Measurements from ENCODE around the gene OR52E5. TPM values are rescaled to one million over a fixed set of nuclear protein-coding genes. Genes with fewer than 3 reads are reported as not detected.

The OR52E5 gene
- total RNA-seq, 1 experiment from 2014 or later, result not detected

GRCh38 chr11:5878564-5878963 is 14.4 kb upstream of the OR52E5 start:
- intact Hi-C loops (cut with micrococcal nuclease; ENCODE audit: unreplicated experiment), result no loop called here
- TF ChIP-seq CTCF (conservative IDR thresholded peaks at IDR 0.05; ENCODE audit: low read depth, low read length) (no peak), EZH2 (IDR thresholded peaks at IDR 0.05; ENCODE audit: borderline replicate concordance, low read depth, low read length, poor library complexity, severe bottlenecking) (no peak)
- POLR2A ChIA-PET (ENCODE audit: low non-redundant PET), result no interaction called here
- no TSS peak for BruUV-seq (replicated peaks)
- Histone ChIP-seq H3K4me3 (ENCODE audit: low read depth, low read length, poor library complexity, severe bottlenecking) (no peak overlapping the region), H3K4me1 (ENCODE audit: insufficient read depth, low read length, poor library complexity, severe bottlenecking) (no peaks in the 10 kb centered on the region), H3K27ac (ENCODE audit: low read depth, low read length, poor library complexity, severe bottlenecking) (no peak overlapping the region), H3K36me3 (ENCODE audit: insufficient read depth, low read length, poor library complexity, severe bottlenecking) (no peaks in the 10 kb centered on the region), H3K27me3 (replicated peaks; ENCODE audit: insufficient read depth, low read depth, low read length, poor library complexity) (no peaks in the 10 kb centered on the region), H3K9me3 (ENCODE audit: low read depth, low read length, poor library complexity, severe bottlenecking) (no peaks in the 10 kb centered on the region)
- CTCF ChIA-PET, result interaction anchor here (0.6 kb wide), 1 partner anchor 485 kb away, joined by 3 read pairs; no protein-coding TSS in a partner anchor
- no peak for DNase-seq (ENCODE audit: low spot score)

GRCh38 chr11:5880329-5880728 is 12.7 kb upstream of the OR52E5 start, which contains the start of gene OR52E4:
TSS of gene OR52E4 (plus strand) at chr11:5880629. CDS start at chr11:5884293, 3,664 bp downstream.
- no peaks in the 10 kb centered on the region for H3K36me3 ChIP-seq (ENCODE audit: insufficient read depth, low read length, poor library complexity, severe bottlenecking)
- DNase-seq (ENCODE audit: low spot score), result no peak
- H3K27ac ChIP-seq (ENCODE audit: low read depth, low read length, poor library complexity, severe bottlenecking), result no peak within 1 kb of the TSS
- H3K4me1 ChIP-seq (ENCODE audit: insufficient read depth, low read length, poor library complexity, severe bottlenecking), result no peaks in the 10 kb centered on the region
- ChIA-PET CTCF (no interaction called here), POLR2A (ENCODE audit: low non-redundant PET) (no interaction called here)
- TF ChIP-seq CTCF (conservative IDR thresholded peaks at IDR 0.05; ENCODE audit: low read depth, low read length) (no peak), EZH2 (IDR thresholded peaks at IDR 0.05; ENCODE audit: borderline replicate concordance, low read depth, low read length, poor library complexity, severe bottlenecking) (no peak)
- intact Hi-C loops (cut with micrococcal nuclease; ENCODE audit: unreplicated experiment), result loop anchor here (10.0 kb wide), 1 partner anchor 756 kb away; no protein-coding TSS in a partner anchor
- H3K4me3 ChIP-seq (ENCODE audit: low read depth, low read length, poor library complexity, severe bottlenecking), result no peak within 1 kb of the TSS
- BruUV-seq (replicated peaks), result no TSS peak
- no peaks in the 10 kb centered on the region for H3K27me3 ChIP-seq (replicated peaks; ENCODE audit: insufficient read depth, low read depth, low read length, poor library complexity)
- no peaks in the 10 kb centered on the region for H3K9me3 ChIP-seq (ENCODE audit: low read depth, low read length, poor library complexity, severe bottlenecking)

GRCh38 chr11:5881756-5882155 is 11.3 kb upstream of the OR52E5 start:
- no TSS peak for BruUV-seq (replicated peaks)
- CTCF ChIA-PET, result no interaction called here
- H3K9me3 ChIP-seq (ENCODE audit: low read depth, low read length, poor library complexity, severe bottlenecking), result no peaks in the 10 kb centered on the region
- no peaks in the 10 kb centered on the region for H3K4me1 ChIP-seq (ENCODE audit: insufficient read depth, low read length, poor library complexity, severe bottlenecking)
- no peak for DNase-seq (ENCODE audit: low spot score)
- no peak for TF ChIP-seq EZH2 (IDR thresholded peaks at IDR 0.05; ENCODE audit: borderline replicate concordance, low read depth, low read length, poor library complexity, severe bottlenecking)
- no peak for TF ChIP-seq CTCF (conservative IDR thresholded peaks at IDR 0.05; ENCODE audit: low read depth, low read length)
- H3K27me3 ChIP-seq (replicated peaks; ENCODE audit: insufficient read depth, low read depth, low read length, poor library complexity), result no peaks in the 10 kb centered on the region
- no peaks in the 10 kb centered on the region for H3K36me3 ChIP-seq (ENCODE audit: insufficient read depth, low read length, poor library complexity, severe bottlenecking)
- intact Hi-C loops (cut with micrococcal nuclease; ENCODE audit: unreplicated experiment), result loop anchor here (10.0 kb wide), 1 partner anchor 757 kb away; no protein-coding TSS in a partner anchor
- POLR2A ChIA-PET (ENCODE audit: low non-redundant PET), result no interaction called here
- no peak overlapping the region for H3K4me3 ChIP-seq (ENCODE audit: low read depth, low read length, poor library complexity, severe bottlenecking)
- no peak overlapping the region for H3K27ac ChIP-seq (ENCODE audit: low read depth, low read length, poor library complexity, severe bottlenecking)

All from A673 (cell line).